HCT116 (cell line): ENCODE data around the gene MGST1. TPM values are rescaled to one million over a fixed set of nuclear protein-coding genes. Genes with fewer than 3 reads are reported as not detected.

Source experiments
- ATAC-seq: fragments of 200-7000 bp; cut with Tn5 transposase; 2 replicates; pipeline ENCODE4 v1.9.1; 2020; ENCODE audit warnings: mild to moderate bottlenecking, moderate library complexity
- Bru-seq: library from RNA; stranded (reverse); fragments of 400-500 nt; gene quantifications from one replicate; lab custom pipeline; 2021; lab: Mats Ljungman, UMichigan
- BruChase-seq, 2 experiments: library from RNA; stranded (reverse); fragments of 400-500 nt; gene quantifications; one replicate each; lab custom pipeline; 2021; lab: Mats Ljungman, UMichigan
- BruUV-seq: library from RNA; stranded (reverse); fragments of 400-500 nt; replicated peaks from 2 replicates; lab custom pipeline; 2021; lab: Mats Ljungman, UMichigan
- CTCF ChIA-PET: fragments of 300-600 bp; sonication (Branson Sonifier 250); formaldehyde crosslinking; loops from one replicate; lab custom pipeline; 2021; ENCODE audit warnings: antibody characterized with exemption; lab: Charles Lee
- POLR2A ChIA-PET: fragments of 300-600, 350-600 bp; sonication (Branson Sonifier 250); formaldehyde crosslinking; loops from one replicate; lab custom pipeline; 2021; ENCODE audit warnings: antibody characterized with exemption; lab: Charles Lee
- RAD21 ChIA-PET, 2 experiments: fragments of 300-600 bp; sonication (Branson Sonifier 250); formaldehyde crosslinking; loops; one replicate each; lab custom pipeline; 2023; ENCODE audit warnings: low total read pairs in 2 of 2; ENCODE audit not compliant: uncharacterized antibody in 2 of 2, unreplicated experiment in 2 of 2, low non-redundant PET in 1 of 2; lab: Charles Lee
- DNase-seq: peaks from one replicate; pipeline ENCODE4 v3.0.0-alpha.2; 2010; ENCODE audit warnings: low read depth, low spot score
- H2AFZ ChIP-seq: fragments of 200-600 bp; shearing (Covaris generic), sonication (generic); 2 replicates; pipeline ENCODE4 v1.6.1; 2017; ENCODE audit warnings: low read depth, mixed run types, mixed read lengths, antibody characterized with exemption, low read length; ENCODE audit not compliant: poor library complexity, severe bottlenecking
- H3K27ac ChIP-seq: 2 replicates; pipeline ENCODE4 v1.5.1; 2012; ENCODE audit warnings: low read depth, low read length
- H3K27me3 ChIP-seq: fragments of 200-600 bp; sonication (generic); 2 replicates; pipeline ENCODE4 v1.6.1; 2016; ENCODE audit warnings: mixed run types, low read length, mixed read lengths; ENCODE audit not compliant: insufficient read depth
- H3K36me3 ChIP-seq, 2 experiments: fragments of 200-500 bp in 1 of 2; fragments of 200-600 bp in 1 of 2; sonication (Bioruptor generic) in 1 of 2; sonication (generic) in 1 of 2; 2 replicates each; pipeline versions ENCODE4 v1.5.1 to v1.6.1; 2014 to 2016; ENCODE audit warnings: low read length in 2 of 2, inconsistent platforms in 1 of 2, mixed read lengths in 1 of 2, mixed run types in 1 of 2; ENCODE audit not compliant: insufficient read depth in 2 of 2, control insufficient read depth in 1 of 2
- H3K4me1 ChIP-seq, 2 experiments: fragments of 200-600 bp in 1 of 2; sonication (generic) in 1 of 2; 2 replicates each; pipeline versions ENCODE4 v1.5.1 to v1.6.1; 2012 to 2017; ENCODE audit warnings: low read length in 2 of 2, inconsistent platforms in 1 of 2, mild to moderate bottlenecking in 1 of 2, mixed read lengths in 1 of 2, mixed run types in 1 of 2, moderate library complexity in 1 of 2; ENCODE audit not compliant: insufficient read depth in 2 of 2, control insufficient read depth in 1 of 2
- H3K4me2 ChIP-seq: fragments of 200-600 bp; sonication (generic); 2 replicates; pipeline ENCODE4 v1.6.1; 2017; ENCODE audit warnings: mixed run types, low read length, mixed read lengths
- H3K4me3 ChIP-seq, 2 experiments: fragments of 200-600 bp in 1 of 2; sonication (generic) in 1 of 2; replicated peaks in 1 of 2; 2 replicates each; pipeline ENCODE4 v1.5.1; 2011 to 2016; ENCODE audit warnings: low read length in 2 of 2, control low read depth in 1 of 2, low read depth in 1 of 2, mild to moderate bottlenecking in 1 of 2, mixed read lengths in 1 of 2, mixed run types in 1 of 2
- H3K79me2 ChIP-seq: fragments of 200-600 bp; sonication (generic); 2 replicates; pipeline ENCODE4 v1.6.1; 2017; ENCODE audit warnings: mild to moderate bottlenecking, mixed run types, low read length, moderate library complexity, mixed read lengths; ENCODE audit not compliant: insufficient read depth
- H3K9ac ChIP-seq: fragments of 200-600 bp; sonication (generic); 2 replicates; pipeline ENCODE4 v1.6.1; 2016; ENCODE audit warnings: low read length, mixed read lengths
- H3K9me2 ChIP-seq: fragments of 200-600 bp; sonication (generic), shearing (Covaris generic); 2 replicates; pipeline ENCODE4 v1.6.1; 2017; ENCODE audit warnings: mixed run types, mild to moderate bottlenecking, moderate library complexity; ENCODE audit not compliant: insufficient read depth
- H3K9me3 ChIP-seq, 2 experiments: fragments of 200-500 bp in 1 of 2; fragments of 200-600 bp in 1 of 2; sonication (Bioruptor generic) in 1 of 2; sonication (generic) in 1 of 2; 2 replicates each; pipeline ENCODE4 v1.6.1; 2014 to 2017; ENCODE audit warnings: low read length in 2 of 2, mixed read lengths in 2 of 2, inconsistent platforms in 1 of 2, low read depth in 1 of 2, mild to moderate bottlenecking in 1 of 2, mixed run types in 1 of 2, moderate library complexity in 1 of 2; ENCODE audit not compliant: control insufficient read depth in 1 of 2, insufficient read depth in 1 of 2
- H4K20me1 ChIP-seq: fragments of 200-600 bp; sonication (generic), shearing (Covaris generic); 2 replicates; pipeline ENCODE4 v1.6.1; 2017; ENCODE audit warnings: mixed run types, mild to moderate bottlenecking, moderate library complexity; ENCODE audit not compliant: insufficient read depth
- EGR1 ChIP-seq: IDR thresholded peaks from 2 replicates; pipeline ENCODE4 v1.6.1; 2012; ENCODE audit warnings: low read depth
- POLR2A ChIP-seq: IDR thresholded peaks from 2 replicates; pipeline ENCODE4 v1.7.0; 2011; ENCODE audit warnings: borderline replicate concordance; ENCODE audit not compliant: insufficient read depth, insufficient read length; ENCODE audit errors: extremely low read depth
- POLR2AphosphoS5 ChIP-seq: IDR thresholded peaks from 2 replicates; pipeline ENCODE4 v1.6.1; 2011; ENCODE audit warnings: mild to moderate bottlenecking, low read depth, low read length, moderate library complexity
- SRF ChIP-seq: IDR thresholded peaks from 2 replicates; pipeline ENCODE4 v1.6.1; 2012; ENCODE audit warnings: low read depth
- TCF7L2 ChIP-seq: IDR thresholded peaks from 2 replicates; pipeline ENCODE4 v1.7.0; 2011; ENCODE audit warnings: borderline replicate concordance, inconsistent platforms; ENCODE audit not compliant: insufficient read depth, insufficient read length; ENCODE audit errors: extremely low read depth
- intact Hi-C: fragments of 100-400 bp; cut with micrococcal nuclease; formaldehyde crosslinking; loops from 2 replicates; pipeline ENCODE4 v1.10.0; 2022
- long read RNA-seq: library from polyadenylated mRNA; unstranded; transcript quantifications from one replicate; pipeline ENCODE4 v2.0.0, GENCODE V29; 2021; ENCODE audit not compliant: unreplicated experiment
- polyA plus RNA-seq: library from polyadenylated mRNA; unstranded; fragments of >200 nt; gene quantifications from 2 replicates; pipeline ENCODE4 v1.2.1, GENCODE V29; 2012; ENCODE audit warnings: missing spikeins
- total RNA-seq: library from RNA; stranded (reverse); gene quantifications from one replicate; pipeline ENCODE4 v1.2.1, GENCODE V29; 2021; ENCODE audit not compliant: unreplicated experiment
- TF ChIP-seq, protein P1 (sequence below): IDR thresholded peaks from 2 replicates; pipeline ENCODE4 v1.6.1; 2012

MGST1 gene, protein sequence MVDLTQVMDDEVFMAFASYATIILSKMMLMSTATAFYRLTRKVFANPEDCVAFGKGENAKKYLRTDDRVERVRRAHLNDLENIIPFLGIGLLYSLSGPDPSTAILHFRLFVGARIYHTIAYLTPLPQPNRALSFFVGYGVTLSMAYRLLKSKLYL
- total RNA-seq (111 TPM), Bru-seq, nascent RNA (percentile 85 among the genes with signal in this experiment), BruChase-seq, experiment 1, labeled RNA remaining after a 6-hour chase (percentile 82 among the genes with signal in this experiment), BruChase-seq, experiment 2, labeled RNA remaining after a 2-hour chase (percentile 80 among the genes with signal in this experiment)
- polyA plus RNA-seq, result 103 and 164 TPM in 2 replicates
- long read RNA-seq, transcript MGST1-219 (1 exons, 1,842 nt), result minor isoform, 50 of 139 reads
- long read RNA-seq, transcript MGST1-205 (4 exons, 914 nt), result major isoform, 73 of 139 reads
- long read RNA-seq, partial matches to known transcripts, result 5 of 139 reads
- long read RNA-seq, other reads (novel, unspliced or antisense), result 10 of 139 reads

DNA sequence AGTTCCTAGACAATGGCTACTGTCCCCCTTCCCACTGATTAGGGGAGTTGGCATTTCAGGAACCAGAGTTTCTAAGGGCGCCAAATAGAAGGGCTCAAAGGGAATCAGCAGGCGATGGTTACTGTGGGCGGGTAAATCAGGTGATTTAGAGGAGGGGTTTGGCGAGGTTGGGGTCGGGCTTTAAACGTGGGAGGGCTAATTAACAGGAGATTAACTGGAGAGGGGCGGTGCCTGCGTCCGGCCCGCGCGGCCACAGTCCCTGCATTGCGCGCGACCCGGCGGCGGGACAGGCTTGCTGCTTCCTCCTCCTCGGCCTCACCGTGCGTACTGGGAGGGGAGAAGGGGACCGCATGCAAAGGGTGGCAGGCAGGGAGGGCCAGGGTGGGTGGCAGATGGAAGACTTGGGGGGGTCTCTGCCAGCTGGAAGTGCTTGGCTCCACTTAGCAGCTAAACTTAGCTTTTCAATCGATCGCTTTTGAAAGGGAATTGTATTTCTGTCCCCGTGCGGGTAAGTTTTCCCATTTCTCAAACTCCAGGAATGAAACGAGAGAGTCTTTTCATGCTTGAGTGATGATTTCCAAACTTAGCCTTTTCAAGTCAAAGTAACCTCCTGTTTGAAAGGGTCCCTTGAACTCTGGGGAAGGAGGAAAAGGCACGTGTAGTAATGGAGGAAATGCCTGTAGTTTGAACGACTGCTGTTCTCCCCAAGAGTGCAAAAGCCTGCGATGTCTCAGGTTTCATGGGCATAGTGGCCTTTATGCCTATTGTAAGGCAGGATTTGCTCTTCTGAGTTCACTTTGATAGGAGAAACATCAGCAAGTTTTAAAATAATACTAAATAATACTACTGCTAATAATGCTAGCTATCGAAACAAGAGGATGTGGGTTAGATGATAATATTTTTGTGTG lies at the start of gene MGST1:
Gene MGST1 (plus strand): TSS at position 255 of the 908 bp plus-strand sequence. CDS start 6,608 bp downstream, outside the sequence.
- Histone ChIP-seq H4K20me1 (peaks cover 6% of the 10 kb centered on the region; the same call in 1 of the 2 replicates), H3K79me2 (peaks cover 56% of the 10 kb centered on the region), H2AFZ (peak within 1 kb of the TSS; percentile 94), H3K9me2 (no peaks in the 10 kb centered on the region), H3K4me2 (peak within 1 kb of the TSS; percentile 96), H3K4me3 (peak within 1 kb of the TSS; percentile 65 to 82), H3K27me3 (no peaks in the 10 kb centered on the region), H3K27ac (peak within 1 kb of the TSS; percentile 52), H3K4me1 (peaks cover 20 to 46% of the 10 kb centered on the region in 2 experiments), H3K9ac (peak within 1 kb of the TSS; percentile 92), H3K9me3 (no peaks in the 10 kb centered on the region), H3K36me3 (no peaks in the 10 kb centered on the region)
- POLR2A ChIA-PET, result no interaction called here
- CTCF ChIA-PET, result no interaction called here
- intact Hi-C loops, result no loop called here
- TF ChIP-seq POLR2AphosphoS5 (peak; percentile 87), SRF (no peak), TCF7L2 (peak; percentile 23), POLR2A (peak; percentile 87), EGR1 (peak; percentile 48; the same call in 1 of the 2 replicates)
- TF ChIP-seq, protein P1, sequence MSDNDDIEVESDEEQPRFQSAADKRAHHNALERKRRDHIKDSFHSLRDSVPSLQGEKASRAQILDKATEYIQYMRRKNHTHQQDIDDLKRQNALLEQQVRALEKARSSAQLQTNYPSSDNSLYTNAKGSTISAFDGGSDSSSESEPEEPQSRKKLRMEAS, result peak; percentile 66
- ATAC-seq (peak; percentile 92), DNase-seq (peak; percentile 57)
- RAD21 ChIA-PET, result interaction anchor here in 1 of 2 experiments (0.5 kb wide), 1 partner anchor 12 kb away, joined by 3 read pairs; no protein-coding TSS in a partner anchor
- TSS peak; percentile 57 for BruUV-seq
